GM23248 (cell line): ENCODE results near the gene DUSP22. TPM values are rescaled to one million over a fixed set of nuclear protein-coding genes. Genes with fewer than 3 reads are reported as not detected.

Experiments used
- DNase-seq: peaks from one replicate; pipeline ENCODE4 v3.0.0-alpha.2; 2015
- H2AFZ ChIP-seq: fragments of 200-600 bp; sonication (generic); 2 replicates; pipeline ENCODE4 v1.6.1; 2016; ENCODE audit warnings: antibody characterized with exemption
- H3F3A ChIP-seq: fragments of 200-600 bp; sonication (generic); 2 replicates; pipeline ENCODE4 v1.6.1; 2016; ENCODE audit warnings: mild to moderate bottlenecking, antibody characterized with exemption, mixed run types; ENCODE audit not compliant: insufficient read depth
- H3K27ac ChIP-seq: fragments of 200-600 bp; sonication (generic); 2 replicates; pipeline ENCODE4 v1.5.1; 2016; ENCODE audit warnings: mild to moderate bottlenecking
- H3K27me3 ChIP-seq: fragments of 200-600 bp; sonication (generic); replicated peaks from 2 replicates; pipeline ENCODE4 v1.6.1; 2016; ENCODE audit warnings: mild to moderate bottlenecking; ENCODE audit not compliant: insufficient read depth
- H3K36me3 ChIP-seq: fragments of 200-600 bp; sonication (generic); 2 replicates; pipeline ENCODE4 v1.6.1; 2016; ENCODE audit warnings: low read depth, mild to moderate bottlenecking
- H3K4me1 ChIP-seq: fragments of 200-600 bp; sonication (generic); 2 replicates; pipeline ENCODE4 v1.6.1; 2016; ENCODE audit warnings: mild to moderate bottlenecking; ENCODE audit not compliant: insufficient read depth
- H3K4me2 ChIP-seq: fragments of 200-600 bp; sonication (generic); one replicate; pipeline ENCODE4 v1.6.1; 2016; ENCODE audit warnings: mild to moderate bottlenecking; ENCODE audit not compliant: unreplicated experiment
- H3K4me3 ChIP-seq: fragments of 200-600 bp; sonication (generic); 2 replicates; pipeline ENCODE4 v1.5.1; 2016; ENCODE audit warnings: mild to moderate bottlenecking
- H3K79me2 ChIP-seq: fragments of 200-600 bp; sonication (generic); 2 replicates; pipeline ENCODE4 v1.6.1; 2016; ENCODE audit warnings: mild to moderate bottlenecking; ENCODE audit not compliant: insufficient read depth
- H3K9ac ChIP-seq: fragments of 200-600 bp; sonication (generic); 2 replicates; pipeline ENCODE4 v1.6.1; 2016; ENCODE audit warnings: mild to moderate bottlenecking
- H3K9me2 ChIP-seq: fragments of 200-600 bp; sonication (generic); 2 replicates; pipeline ENCODE4 v1.6.1; 2016; ENCODE audit warnings: mixed run types, mild to moderate bottlenecking, moderate library complexity; ENCODE audit not compliant: insufficient read depth
- H3K9me3 ChIP-seq: fragments of 200-600 bp; sonication (generic); one replicate; pipeline ENCODE4 v1.6.1; 2017; ENCODE audit warnings: low read depth
- H4K20me1 ChIP-seq: fragments of 200-600 bp; sonication (generic); 2 replicates; pipeline ENCODE4 v1.6.0; 2016; ENCODE audit not compliant: insufficient read depth
- EZH2 ChIP-seq: fragments of 200-600 bp; sonication (generic); IDR thresholded peaks from 2 replicates; pipeline ENCODE4 v1.6.1; 2018; ENCODE audit warnings: antibody characterized with exemption, mild to moderate bottlenecking; ENCODE audit not compliant: insufficient read depth, poor library complexity, severe bottlenecking
- EZH2phosphoT487 ChIP-seq: fragments of 200-600 bp; sonication (generic); IDR thresholded peaks from 2 replicates; pipeline ENCODE4 v1.6.1; 2018; ENCODE audit warnings: antibody characterized with exemption, moderate library complexity, mild to moderate bottlenecking, low read depth; ENCODE audit not compliant: insufficient read depth
- WGBS, 2 experiments: methylation state at CpG; one replicate each; pipeline ENCODE4 v1.1.6; 2015 to 2017; ENCODE audit warnings: low lambda C conversion rate in 2 of 2, low coverage in 1 of 2; ENCODE audit errors: missing lambda C conversion rate in 2 of 2; 5-methylcytosine and 5-hydroxymethylcytosine counted together
- in situ Hi-C: fragments of 300-500 bp; cut with MboI; formaldehyde crosslinking; loops from 2 replicates; pipeline ENCODE4 v1.15.0; 2020
- polyA plus RNA-seq: library from polyadenylated mRNA; unstranded; fragments of >200 nt; fragmentation: Nextera tagmentation; extraction: Ambion mirVana; gene quantifications from 2 replicates; pipeline ENCODE4 v1.2.1, GENCODE V29; 2016
- total RNA-seq: library from RNA; depleted of rRNA; stranded (reverse); fragments of >200 nt; shearing (Covaris generic); gene quantifications from 2 replicates; pipeline ENCODE4 v1.2.3, GENCODE V29; 2014

The DUSP22 gene
- total and polyA plus RNA-seq, 2 experiments from 2014 or later = 12.4 to 15.7 TPM

DNA sequence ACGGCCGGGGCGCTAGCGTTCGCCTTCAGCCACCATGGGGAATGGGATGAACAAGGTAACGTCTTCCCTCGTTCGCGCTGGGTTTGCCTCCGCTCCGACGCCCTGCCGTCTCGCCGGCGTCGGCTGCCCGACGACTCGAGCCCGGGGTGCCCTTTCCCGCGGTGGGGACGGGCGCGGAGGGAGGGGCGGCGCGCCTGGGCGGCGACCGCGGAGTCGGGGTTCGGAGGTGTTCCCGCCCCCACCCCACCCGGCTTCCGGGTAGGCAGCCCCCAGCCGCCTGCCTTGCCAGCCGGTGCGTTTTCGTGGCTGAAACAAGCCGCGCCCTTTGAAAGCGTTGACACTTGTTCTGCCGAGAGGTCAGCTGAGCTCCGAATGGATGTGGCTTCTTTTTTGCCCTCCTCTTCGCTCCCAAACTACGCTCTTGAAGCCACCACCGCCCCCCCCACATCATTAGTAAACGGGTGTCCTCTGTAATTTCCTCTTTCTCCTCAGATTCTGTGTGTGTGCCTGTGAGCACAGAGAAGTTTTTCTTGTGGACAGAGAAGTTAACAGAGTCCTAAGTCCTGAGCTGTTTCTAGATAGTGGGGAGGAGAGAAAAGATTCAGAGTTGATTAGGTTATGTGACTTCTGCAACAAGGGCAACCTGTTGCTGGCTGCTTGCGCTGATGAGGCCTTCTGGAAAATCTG, 362 bp downstream of the DUSP22 start:
- Histone ChIP-seq H3K9me3 (no peaks in the 10 kb centered on the region), H3K79me2 (peaks cover 7% of the 10 kb centered on the region; the same call in 1 of the 2 replicates), H3K27me3 (0 out of 2 replicates have a peak, but pooled peaks cover 5% of the 10 kb centered on the region), H4K20me1 (no peaks in the 10 kb centered on the region), H3K4me1 (peaks cover 9% of the 10 kb centered on the region; the same call in 1 of the 2 replicates), H3K4me2 (peak overlapping the region; percentile 79), H2AFZ (peak overlapping the region; percentile 89), H3F3A (peaks cover 6% of the 10 kb centered on the region; the same call in 1 of the 2 replicates), H3K4me3 (peak overlapping the region; percentile 77), H3K36me3 (no peaks in the 10 kb centered on the region), H3K27ac (peak overlapping the region; percentile 80), H3K9me2 (no peaks in the 10 kb centered on the region), H3K9ac (peak overlapping the region; percentile 87)
- in situ Hi-C loops = no loop called here
- 24 to 29% methylated on average over 26 to 52 of the region's 52 CpGs for WGBS, 2 experiments
- TF ChIP-seq EZH2 = no peak
- no peak for TF ChIP-seq EZH2phosphoT487
- DNase-seq = peak; percentile 71

DNA sequence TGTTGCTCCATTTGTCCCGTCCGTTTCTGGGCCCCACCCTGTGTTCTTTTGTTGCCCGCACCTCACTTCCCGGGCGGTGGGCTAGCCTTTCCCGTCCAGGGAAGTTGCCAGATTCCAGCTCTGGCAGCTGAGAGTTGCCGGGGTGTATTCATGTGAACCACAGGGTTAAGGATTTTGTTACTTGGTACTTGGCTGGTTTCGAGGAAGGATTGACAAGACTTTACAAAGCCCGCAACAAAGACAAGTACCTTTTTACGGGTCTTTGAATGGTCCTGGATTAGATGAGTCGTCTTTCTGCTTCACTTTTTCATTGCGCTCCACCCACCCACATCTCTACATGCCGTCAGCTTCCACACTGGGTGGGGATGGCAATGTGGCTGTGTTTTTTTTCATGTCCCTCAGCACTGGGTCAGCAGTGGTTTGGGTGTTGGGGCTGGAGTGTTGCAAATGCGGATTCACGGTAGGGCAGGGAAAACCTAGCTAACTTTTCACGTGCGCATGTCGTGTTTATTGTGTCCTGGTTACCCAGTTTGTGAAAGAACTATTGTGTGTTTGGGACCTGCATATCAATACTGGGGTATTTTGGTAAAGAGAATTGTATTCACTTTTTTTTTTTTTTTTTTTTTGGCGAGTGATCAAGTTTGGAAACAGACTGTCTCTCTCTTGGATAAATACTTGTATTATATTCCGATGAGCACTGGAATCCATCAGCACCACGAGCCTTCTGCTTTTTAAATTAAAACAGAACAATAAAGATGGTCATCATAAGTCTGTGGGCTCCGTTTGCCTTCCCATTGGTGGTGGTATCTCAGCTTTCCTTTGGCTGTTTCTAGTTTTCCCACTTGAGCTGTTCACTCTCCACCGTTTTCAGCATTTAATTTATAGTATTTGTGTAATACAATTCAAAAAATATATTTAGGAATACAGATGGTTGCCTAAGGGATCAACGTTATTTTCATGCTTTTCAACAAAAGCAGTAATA, 1.2 kb downstream of the DUSP22 start:
- Histone ChIP-seq H3K9me3 (no peaks in the 10 kb centered on the region), H4K20me1 (no peaks in the 10 kb centered on the region), H3K9me2 (no peaks in the 10 kb centered on the region), H2AFZ (peak overlapping the region; percentile 89), H3K79me2 (peaks cover 7% of the 10 kb centered on the region; the same call in 1 of the 2 replicates), H3F3A (peaks cover 6% of the 10 kb centered on the region; the same call in 1 of the 2 replicates), H3K4me3 (peak overlapping the region; percentile 77), H3K4me2 (peak overlapping the region; percentile 79), H3K27ac (peak overlapping the region; percentile 80), H3K9ac (peak overlapping the region; percentile 87), H3K27me3 (0 out of 2 replicates have a peak, but pooled peaks cover 3% of the 10 kb centered on the region), H3K4me1 (peaks cover 9% of the 10 kb centered on the region; the same call in 1 of the 2 replicates), H3K36me3 (no peaks in the 10 kb centered on the region)
- 22 to 25% methylated on average over 24 of the region's 24 CpGs for WGBS, 2 experiments
- in situ Hi-C loops = no loop called here
- DNase-seq = peak; percentile 50
- no peak for TF ChIP-seq EZH2phosphoT487
- TF ChIP-seq EZH2 = no peak

DNA sequence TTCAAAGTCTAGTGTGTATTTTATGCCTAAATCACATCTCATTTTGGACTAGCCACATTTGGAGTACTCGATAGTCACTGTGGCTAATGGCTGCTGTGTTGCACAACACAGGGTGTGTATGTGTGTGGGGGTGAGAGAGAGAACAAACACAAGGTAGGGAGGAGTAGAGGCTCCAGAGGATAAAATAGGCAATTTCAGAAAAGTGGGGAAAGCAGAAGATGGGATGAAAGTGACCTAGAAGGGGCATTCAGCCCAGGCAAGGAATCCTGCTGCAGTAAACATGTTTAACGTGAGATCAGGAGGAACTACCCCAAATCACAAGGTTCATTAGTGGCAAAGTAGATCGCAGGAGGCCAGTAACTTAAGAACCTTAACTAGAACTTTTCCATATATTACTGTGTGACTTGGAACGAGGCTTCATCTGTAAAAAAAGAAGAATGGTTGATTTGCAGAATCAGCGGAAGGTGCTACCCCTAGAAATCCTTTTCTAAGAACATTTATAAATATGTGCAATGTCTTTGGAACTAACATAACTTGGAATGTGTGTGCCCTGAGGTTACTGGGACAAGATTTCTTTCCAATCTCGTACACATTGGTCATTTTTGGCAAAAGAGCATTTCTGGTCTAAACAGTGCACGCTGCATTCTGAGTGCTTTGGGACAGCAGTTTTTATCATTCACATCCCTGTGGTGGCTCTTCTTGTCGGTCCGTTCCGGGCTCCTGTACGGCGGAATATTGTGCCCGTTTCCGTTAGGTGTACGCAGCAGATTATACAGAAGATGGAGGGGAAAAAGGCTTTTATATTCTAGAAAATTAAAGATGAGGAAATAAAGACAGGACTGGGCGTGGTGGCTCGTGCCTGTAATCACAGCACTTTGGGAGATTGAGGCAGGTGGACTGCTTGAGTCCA, 2.6 kb downstream of the DUSP22 start:
- in situ Hi-C loops = no loop called here
- H3K9me3 ChIP-seq = no peaks in the 10 kb centered on the region
- no peak overlapping the region for H3K4me2 ChIP-seq
- no peak overlapping the region for H3K27ac ChIP-seq
- 76 to 77% methylated on average over 17 of the region's 17 CpGs for WGBS, 2 experiments
- H2AFZ ChIP-seq = no peak overlapping the region
- TF ChIP-seq EZH2 = no peak
- TF ChIP-seq EZH2phosphoT487 = no peak
- H3K4me1 ChIP-seq = peaks cover 9% of the 10 kb centered on the region; the same call in 1 of the 2 replicates
- no peak overlapping the region for H3K4me3 ChIP-seq
- H3F3A ChIP-seq = peaks cover 6% of the 10 kb centered on the region; the same call in 1 of the 2 replicates
- no peak overlapping the region for H3K9ac ChIP-seq
- no peaks in the 10 kb centered on the region for H3K9me2 ChIP-seq
- peaks cover 7% of the 10 kb centered on the region; the same call in 1 of the 2 replicates for H3K79me2 ChIP-seq
- no peaks in the 10 kb centered on the region for H3K27me3 ChIP-seq
- no peaks in the 10 kb centered on the region for H3K36me3 ChIP-seq
- peak; percentile 9 for DNase-seq
- H4K20me1 ChIP-seq = no peaks in the 10 kb centered on the region
